ENCODE results near the gene SASH1. TPM values are rescaled to one million over a fixed set of nuclear protein-coding genes. Genes with fewer than 3 reads are reported as not detected.

The SASH1 gene
- total RNA-seq, 2 donors from 2014 or later = 4.6 to 12.4 TPM

DNA sequence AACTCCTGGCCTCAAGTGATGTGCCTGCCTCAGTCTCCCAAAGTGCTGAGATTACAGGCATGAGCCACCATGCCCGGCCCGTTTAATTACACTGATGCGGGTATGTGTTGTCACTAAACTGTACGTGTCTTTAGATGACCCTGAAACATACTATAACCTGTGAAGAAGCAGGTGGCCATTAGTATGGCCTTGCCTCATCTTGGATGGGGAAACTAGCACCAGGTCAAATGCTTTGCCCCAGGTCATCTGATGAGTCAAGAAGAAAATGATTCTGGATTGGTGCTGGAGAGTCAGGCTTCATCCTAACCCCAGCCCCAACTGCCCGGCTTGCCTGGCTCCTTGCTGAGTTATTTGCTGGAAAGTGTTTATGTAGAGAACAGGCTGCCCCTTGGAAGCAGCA is 2.9 kb upstream of the SASH1 start:
- Histone ChIP-seq H3K36me3 (ENCODE audit: control insufficient read depth, insufficient read depth, low read length) (no peaks in the 10 kb centered on the region), H3K9ac (ENCODE audit: extremely low read depth, low read length, poor library complexity, severe bottlenecking) (no peak overlapping the region), H3K4me1 (ENCODE audit: control insufficient read depth, insufficient read depth, low read length) (peaks cover 10% of the 10 kb centered on the region), H3K9me3 (ENCODE audit: control insufficient read depth, low read length) (no peaks in the 10 kb centered on the region), H3K4me3 (ENCODE audit: low read length) (no peak overlapping the region), H3K27me3 (ENCODE audit: control insufficient read depth, insufficient read depth, low read length, poor library complexity, severe bottlenecking) (no peaks in the 10 kb centered on the region), H3K27ac (ENCODE audit: low read depth, low read length) (no peak overlapping the region)
- Mint-ChIP-seq H3K27me3 (ENCODE audit: insufficient read depth) (peaks cover 21% of the 10 kb centered on the region), H3K27ac (no peak overlapping the region), H3K4me3 (no peak overlapping the region), H3K36me3 (ENCODE audit: low read depth) (no peaks in the 10 kb centered on the region), H3K9me3 (no peaks in the 10 kb centered on the region), H3K4me1 (peaks cover 20% of the 10 kb centered on the region)
- DNase-seq = no peak
- TF ChIP-seq, protein P1, sequence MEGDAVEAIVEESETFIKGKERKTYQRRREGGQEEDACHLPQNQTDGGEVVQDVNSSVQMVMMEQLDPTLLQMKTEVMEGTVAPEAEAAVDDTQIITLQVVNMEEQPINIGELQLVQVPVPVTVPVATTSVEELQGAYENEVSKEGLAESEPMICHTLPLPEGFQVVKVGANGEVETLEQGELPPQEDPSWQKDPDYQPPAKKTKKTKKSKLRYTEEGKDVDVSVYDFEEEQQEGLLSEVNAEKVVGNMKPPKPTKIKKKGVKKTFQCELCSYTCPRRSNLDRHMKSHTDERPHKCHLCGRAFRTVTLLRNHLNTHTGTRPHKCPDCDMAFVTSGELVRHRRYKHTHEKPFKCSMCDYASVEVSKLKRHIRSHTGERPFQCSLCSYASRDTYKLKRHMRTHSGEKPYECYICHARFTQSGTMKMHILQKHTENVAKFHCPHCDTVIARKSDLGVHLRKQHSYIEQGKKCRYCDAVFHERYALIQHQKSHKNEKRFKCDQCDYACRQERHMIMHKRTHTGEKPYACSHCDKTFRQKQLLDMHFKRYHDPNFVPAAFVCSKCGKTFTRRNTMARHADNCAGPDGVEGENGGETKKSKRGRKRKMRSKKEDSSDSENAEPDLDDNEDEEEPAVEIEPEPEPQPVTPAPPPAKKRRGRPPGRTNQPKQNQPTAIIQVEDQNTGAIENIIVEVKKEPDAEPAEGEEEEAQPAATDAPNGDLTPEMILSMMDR (conservative IDR thresholded peaks at IDR 0.05) = no peak
- WGBS, 2 experiments (ENCODE audit: insufficient coverage in 1 of 2, insufficient read length in 1 of 2) = 91 to 96% methylated on average over 4 to 5 of the region's 5 CpGs

DNA sequence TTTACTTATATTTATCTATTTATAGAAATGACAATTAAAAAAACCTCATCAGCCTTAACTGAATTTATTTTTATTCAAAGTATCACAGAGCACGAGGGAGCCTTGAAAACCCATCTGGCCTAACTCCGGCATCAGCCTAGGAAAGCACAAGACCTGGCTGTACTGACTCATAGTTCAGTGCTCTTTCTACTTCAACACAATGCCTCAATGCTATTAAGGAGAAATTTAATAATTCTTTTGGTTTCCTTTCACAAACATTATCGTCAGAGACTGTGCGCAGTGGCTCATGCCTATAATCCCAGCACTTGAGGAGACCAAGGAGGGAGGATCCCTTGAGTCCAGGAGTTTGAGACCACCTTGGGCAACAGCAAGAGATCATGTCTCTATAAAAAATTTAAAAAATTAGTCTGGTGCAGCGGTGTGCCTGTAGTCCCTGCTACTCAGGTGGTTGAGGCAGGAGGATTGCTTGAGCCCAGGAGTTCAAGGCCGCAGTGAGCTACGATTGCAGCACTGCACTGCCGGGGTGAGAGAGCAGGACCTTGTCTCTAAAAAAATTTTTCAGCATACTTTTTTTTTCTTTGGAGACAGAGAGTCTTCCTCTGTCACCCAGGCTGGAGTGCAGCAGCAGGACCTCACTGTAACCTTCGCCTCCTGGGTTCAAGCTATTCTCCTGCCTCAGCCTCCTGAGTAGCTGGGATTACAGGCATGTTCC is 1.9 kb upstream of the SASH1 start:
- Mint-ChIP-seq H3K36me3 (ENCODE audit: low read depth) (no peaks in the 10 kb centered on the region), H3K27ac (no peak overlapping the region), H3K4me3 (no peak overlapping the region), H3K4me1 (peaks cover 30% of the 10 kb centered on the region), H3K27me3 (ENCODE audit: insufficient read depth) (peaks cover 21% of the 10 kb centered on the region), H3K9me3 (no peaks in the 10 kb centered on the region)
- WGBS, 2 experiments (ENCODE audit: insufficient coverage in 1 of 2, insufficient read length in 1 of 2) = 93 to 95% methylated on average over 7 to 9 of the region's 9 CpGs
- no peak for DNase-seq
- peak overlapping the region; percentile 100 for H3K27ac ChIP-seq (ENCODE audit: low read depth, low read length)
- no peak overlapping the region for H3K9ac ChIP-seq (ENCODE audit: extremely low read depth, low read length, poor library complexity, severe bottlenecking)
- H3K4me3 ChIP-seq (ENCODE audit: low read length) = no peak overlapping the region
- no peaks in the 10 kb centered on the region for H3K36me3 ChIP-seq (ENCODE audit: control insufficient read depth, insufficient read depth, low read length)
- TF ChIP-seq, protein P1 (conservative IDR thresholded peaks at IDR 0.05) = no peak
- no peaks in the 10 kb centered on the region for H3K27me3 ChIP-seq (ENCODE audit: control insufficient read depth, insufficient read depth, low read length, poor library complexity, severe bottlenecking)
- no peaks in the 10 kb centered on the region for H3K9me3 ChIP-seq (ENCODE audit: control insufficient read depth, low read length)
- H3K4me1 ChIP-seq (ENCODE audit: control insufficient read depth, insufficient read depth, low read length) = peaks cover 17% of the 10 kb centered on the region

DNA sequence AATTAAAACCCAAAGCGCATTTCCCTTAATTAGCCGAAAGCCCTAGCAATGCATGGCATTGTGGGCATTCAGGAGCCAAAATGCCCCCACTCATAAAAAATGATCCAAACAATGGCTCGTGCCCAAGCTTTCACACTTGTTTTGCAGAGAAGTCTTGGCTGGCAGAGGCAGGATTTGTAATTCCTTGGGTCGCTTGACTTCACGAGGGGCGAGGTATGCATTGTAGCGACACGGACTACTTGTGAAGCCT is 613 bp upstream of the SASH1 start:
- no peak for DNase-seq
- peak overlapping the region; percentile 100 for H3K27ac Mint-ChIP-seq
- no peaks in the 10 kb centered on the region for H3K36me3 Mint-ChIP-seq (ENCODE audit: low read depth)
- Histone ChIP-seq H3K36me3 (ENCODE audit: control insufficient read depth, insufficient read depth, low read length) (no peaks in the 10 kb centered on the region), H3K9ac (ENCODE audit: extremely low read depth, low read length, poor library complexity, severe bottlenecking) (peak overlapping the region; percentile 98), H3K4me1 (ENCODE audit: control insufficient read depth, insufficient read depth, low read length) (peaks cover 25% of the 10 kb centered on the region), H3K27ac (ENCODE audit: low read depth, low read length) (peak overlapping the region; percentile 100), H3K4me3 (ENCODE audit: low read length) (peak overlapping the region; percentile 90), H3K27me3 (ENCODE audit: control insufficient read depth, insufficient read depth, low read length, poor library complexity, severe bottlenecking) (no peaks in the 10 kb centered on the region), H3K9me3 (ENCODE audit: control insufficient read depth, low read length) (no peaks in the 10 kb centered on the region)
- H3K4me3 Mint-ChIP-seq = peak overlapping the region; percentile 74
- no peaks in the 10 kb centered on the region for H3K9me3 Mint-ChIP-seq
- whole genome bisulfite sequencing, 2 experiments (ENCODE audit: insufficient coverage in 1 of 2, insufficient read length in 1 of 2) = 2 to 5% methylated on average over 4 to 8 of the region's 8 CpGs
- TF ChIP-seq, protein P1 (conservative IDR thresholded peaks at IDR 0.05) = no peak
- H3K4me1 Mint-ChIP-seq = peaks cover 42% of the 10 kb centered on the region
- peaks cover 18% of the 10 kb centered on the region for H3K27me3 Mint-ChIP-seq (ENCODE audit: insufficient read depth)
